ENCODE results near the gene STRADB.
A peak's percentile ranks its signal among the peaks of the same experiment; 100 is the strongest.

The STRADB gene

GRCh38 chr2:201451292-201452057 lies at the start of gene STRADB, which contains the start of gene TRAK2:
Gene STRADB, plus strand, starts transcription at chr2:201451740. Its CDS starts 3,101 bp downstream, at chr2:201454841.
Gene TRAK2, minus strand, starts transcription at chr2:201451458. Its CDS starts 30,951 bp downstream, at chr2:201420507.
- peak; percentile 99 for DNase-seq (ENCODE audit: low read depth)
- peak within 1 kb of the TSS; percentile 74 for H3K4me3 ChIP-seq (ENCODE audit: low read depth, low read length)
- peak; percentile 69 for TF ChIP-seq POLR2A (IDR thresholded peaks at IDR 0.05; ENCODE audit: extremely low read depth, insufficient read length)
- TF ChIP-seq, protein P1, sequence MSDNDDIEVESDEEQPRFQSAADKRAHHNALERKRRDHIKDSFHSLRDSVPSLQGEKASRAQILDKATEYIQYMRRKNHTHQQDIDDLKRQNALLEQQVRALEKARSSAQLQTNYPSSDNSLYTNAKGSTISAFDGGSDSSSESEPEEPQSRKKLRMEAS (IDR thresholded peaks at IDR 0.05; ENCODE audit: low read depth, low read length) = peak; percentile 73
- TF ChIP-seq, protein P2, sequence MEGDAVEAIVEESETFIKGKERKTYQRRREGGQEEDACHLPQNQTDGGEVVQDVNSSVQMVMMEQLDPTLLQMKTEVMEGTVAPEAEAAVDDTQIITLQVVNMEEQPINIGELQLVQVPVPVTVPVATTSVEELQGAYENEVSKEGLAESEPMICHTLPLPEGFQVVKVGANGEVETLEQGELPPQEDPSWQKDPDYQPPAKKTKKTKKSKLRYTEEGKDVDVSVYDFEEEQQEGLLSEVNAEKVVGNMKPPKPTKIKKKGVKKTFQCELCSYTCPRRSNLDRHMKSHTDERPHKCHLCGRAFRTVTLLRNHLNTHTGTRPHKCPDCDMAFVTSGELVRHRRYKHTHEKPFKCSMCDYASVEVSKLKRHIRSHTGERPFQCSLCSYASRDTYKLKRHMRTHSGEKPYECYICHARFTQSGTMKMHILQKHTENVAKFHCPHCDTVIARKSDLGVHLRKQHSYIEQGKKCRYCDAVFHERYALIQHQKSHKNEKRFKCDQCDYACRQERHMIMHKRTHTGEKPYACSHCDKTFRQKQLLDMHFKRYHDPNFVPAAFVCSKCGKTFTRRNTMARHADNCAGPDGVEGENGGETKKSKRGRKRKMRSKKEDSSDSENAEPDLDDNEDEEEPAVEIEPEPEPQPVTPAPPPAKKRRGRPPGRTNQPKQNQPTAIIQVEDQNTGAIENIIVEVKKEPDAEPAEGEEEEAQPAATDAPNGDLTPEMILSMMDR (IDR thresholded peaks at IDR 0.05; ENCODE audit: low read depth, low read length) = no peak
- peak; percentile 79 for TF ChIP-seq MYC (IDR thresholded peaks at IDR 0.05; ENCODE audit: low read depth, low read length)

DNA sequence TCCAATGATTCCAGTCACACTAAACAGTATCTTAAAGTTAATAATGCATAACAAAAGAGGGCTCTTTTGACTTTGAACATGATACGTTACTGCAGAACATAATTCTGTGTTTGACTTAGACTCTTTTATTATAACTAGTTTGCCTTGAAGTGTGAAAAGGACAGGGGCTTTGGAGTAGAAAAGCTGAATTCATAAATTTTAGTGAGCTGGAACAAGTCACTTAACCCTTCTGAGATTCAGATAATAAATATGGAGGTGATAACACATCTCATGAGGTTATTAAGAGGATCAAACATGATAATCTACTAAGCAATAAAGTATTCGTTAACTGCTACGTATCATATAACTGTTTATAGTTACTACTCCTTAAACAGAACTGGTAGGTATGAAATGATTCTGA lies 49.7 kb upstream of the STRADB start:
- TF ChIP-seq, protein P2 (IDR thresholded peaks at IDR 0.05; ENCODE audit: low read depth, low read length) = no peak
- TF ChIP-seq, protein P1 (IDR thresholded peaks at IDR 0.05; ENCODE audit: low read depth, low read length) = no peak
- TF ChIP-seq MYC (IDR thresholded peaks at IDR 0.05; ENCODE audit: low read depth, low read length) (no peak), POLR2A (IDR thresholded peaks at IDR 0.05; ENCODE audit: extremely low read depth, insufficient read length) (no peak)
- DNase-seq (ENCODE audit: low read depth) = no peak
- H3K4me3 ChIP-seq (ENCODE audit: low read depth, low read length) = no peak overlapping the region

DNA sequence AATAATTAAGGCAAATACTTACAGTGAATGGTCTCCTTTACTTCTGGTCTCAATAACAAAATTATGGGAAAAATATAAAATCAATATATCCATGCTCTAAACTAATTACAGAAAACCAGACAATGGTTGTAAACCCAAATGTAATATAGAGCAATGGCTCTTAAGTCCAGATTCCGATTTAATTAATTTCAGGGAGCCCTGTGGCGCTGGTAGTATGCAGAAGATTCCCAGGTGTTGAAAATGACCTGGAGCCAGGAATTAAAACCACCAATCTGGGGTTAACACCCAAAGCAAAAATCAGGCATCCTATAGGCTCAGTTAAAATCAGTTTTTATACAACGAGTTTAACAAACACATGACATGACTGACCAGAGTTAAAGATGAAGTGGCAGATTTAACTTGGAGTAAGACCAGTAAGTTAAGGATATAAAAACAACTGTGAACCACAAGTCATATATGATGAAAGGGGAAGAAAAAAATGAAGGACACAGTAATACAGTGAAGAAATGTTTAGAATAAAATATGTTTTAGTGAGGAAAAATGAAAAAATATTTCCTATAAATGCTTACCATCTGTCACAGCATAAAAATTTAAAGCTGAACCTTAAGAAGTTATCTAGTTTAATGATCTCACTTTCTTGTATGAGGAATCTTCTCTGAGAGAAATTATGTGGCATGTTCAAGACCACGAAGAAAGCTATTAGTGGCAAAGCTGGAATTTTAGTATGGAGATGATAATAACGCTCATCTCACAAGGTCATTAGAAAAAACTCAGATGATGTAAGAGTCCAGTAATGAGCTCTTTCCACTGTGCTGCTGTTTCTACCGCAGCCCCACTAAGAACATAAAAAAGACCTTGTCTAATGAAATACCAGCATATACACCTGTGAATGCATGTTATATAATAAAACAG lies 48.6 kb upstream of the STRADB start:
- H3K4me3 ChIP-seq (ENCODE audit: low read depth, low read length) = no peak overlapping the region
- TF ChIP-seq MYC (IDR thresholded peaks at IDR 0.05; ENCODE audit: low read depth, low read length) (no peak), POLR2A (IDR thresholded peaks at IDR 0.05; ENCODE audit: extremely low read depth, insufficient read length) (no peak)
- TF ChIP-seq, protein P1 (IDR thresholded peaks at IDR 0.05; ENCODE audit: low read depth, low read length) = no peak
- TF ChIP-seq, protein P2 (IDR thresholded peaks at IDR 0.05; ENCODE audit: low read depth, low read length) = no peak
- no peak for DNase-seq (ENCODE audit: low read depth)

- H3K4me3 ChIP-seq (ENCODE audit: low read depth, low read length) = no peak overlapping the region
- DNase-seq (ENCODE audit: low read depth) = no peak
- TF ChIP-seq, protein P2 (IDR thresholded peaks at IDR 0.05; ENCODE audit: low read depth, low read length) = no peak
- no peak for TF ChIP-seq MYC (IDR thresholded peaks at IDR 0.05; ENCODE audit: low read depth, low read length)
- TF ChIP-seq POLR2A (IDR thresholded peaks at IDR 0.05; ENCODE audit: extremely low read depth, insufficient read length) = no peak
- TF ChIP-seq, protein P1 (IDR thresholded peaks at IDR 0.05; ENCODE audit: low read depth, low read length) = no peak
These were observed 47.7 kb upstream of the STRADB start for GRCh38 chr2:201403880-201404279.

- TF ChIP-seq MYC (IDR thresholded peaks at IDR 0.05; ENCODE audit: low read depth, low read length) = no peak
- no peak for TF ChIP-seq POLR2A (IDR thresholded peaks at IDR 0.05; ENCODE audit: extremely low read depth, insufficient read length)
- TF ChIP-seq, protein P1 (IDR thresholded peaks at IDR 0.05; ENCODE audit: low read depth, low read length) = no peak
- TF ChIP-seq, protein P2 (IDR thresholded peaks at IDR 0.05; ENCODE audit: low read depth, low read length) = no peak
- H3K4me3 ChIP-seq (ENCODE audit: low read depth, low read length) = no peak overlapping the region
- no peak for DNase-seq (ENCODE audit: low read depth)
These were observed 46.8 kb upstream of the STRADB start for GRCh38 chr2:201404699-201405280.
